Measurements from ENCODE around the gene AGTRAP. TPM values are rescaled to one million over a fixed set of nuclear protein-coding genes. Genes with fewer than 3 reads are reported as not detected.

Gene AGTRAP
- total and polyA plus RNA-seq, 4 donors: 37.0 to 266 (median 83.3) TPM

DNA sequence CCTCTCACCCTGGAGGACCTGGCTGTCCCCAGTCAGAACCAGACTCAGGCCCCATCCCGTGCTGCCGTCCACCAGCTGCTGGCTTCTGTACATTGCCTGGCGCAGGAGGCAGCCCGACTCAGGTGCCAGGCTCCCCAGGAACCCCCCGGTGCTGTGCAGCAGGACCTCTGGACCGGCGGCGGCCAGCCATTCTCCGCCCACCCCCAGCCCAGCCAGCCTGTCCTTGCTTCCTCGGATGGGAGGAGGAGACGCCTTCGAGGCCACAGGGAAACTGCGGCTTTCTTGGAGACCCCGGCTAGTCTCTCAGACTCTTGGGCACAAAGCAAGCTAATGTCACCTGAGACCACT, 30.5 kb downstream of the AGTRAP start:
- 80 to 94% methylated on average over 14 of the region's 14 CpGs for WGBS, 2 donors
- H3K27ac ChIP-seq (ENCODE audit: low read depth in 1 of 2, low read length in 1 of 2): no peak overlapping the region
- no peak overlapping the region for H3K4me3 ChIP-seq
- no peak for ATAC-seq (ENCODE audit: insufficient read depth, low FRiP score)
- no peaks in the 10 kb centered on the region for H3K36me3 ChIP-seq (ENCODE audit: control insufficient read depth in 4 of 4, insufficient read depth in 4 of 4, low read length in 4 of 4)
- DNase-seq: no peak
- H3K9ac ChIP-seq (ENCODE audit: insufficient read depth in 1 of 2, low read length in 2 of 2): no peak overlapping the region
- peaks cover 0 to 10% (median 0%) of the 10 kb centered on the region in 3 donors for H3K27me3 ChIP-seq (ENCODE audit: control insufficient read depth in 3 of 3, insufficient read depth in 3 of 3, low read length in 2 of 3)
- H3K4me1 ChIP-seq (ENCODE audit: control insufficient read depth in 5 of 5, insufficient read depth in 5 of 5, low read length in 5 of 5): peaks cover 0 to 6% (median 0%) of the 10 kb centered on the region in 5 donors
- H3K9me3 ChIP-seq (ENCODE audit: control insufficient read depth in 4 of 4, insufficient read depth in 3 of 4, low read length in 3 of 4): peaks cover 0 to 4% (median 0%) of the 10 kb centered on the region in 4 donors
- TF ChIP-seq CTCF (IDR thresholded peaks at IDR 0.05; ENCODE audit: control extremely low read depth, extremely low read depth): no peak

- Histone ChIP-seq H3K9me3 (ENCODE audit: control insufficient read depth in 4 of 4, insufficient read depth in 3 of 4, low read length in 3 of 4) (no peaks in the 10 kb centered on the region), H3K27ac (ENCODE audit: low read depth in 1 of 2, low read length in 1 of 2) (no peak overlapping the region), H3K4me3 (no peak overlapping the region), H3K36me3 (ENCODE audit: control insufficient read depth in 4 of 4, insufficient read depth in 4 of 4, low read length in 4 of 4) (no peaks in the 10 kb centered on the region), H3K9ac (ENCODE audit: insufficient read depth in 1 of 2, low read length in 2 of 2) (no peak overlapping the region), H3K4me1 (ENCODE audit: control insufficient read depth in 5 of 5, insufficient read depth in 5 of 5, low read length in 5 of 5) (peaks cover 0 to 3% (median 0%) of the 10 kb centered on the region in 5 donors), H3K27me3 (ENCODE audit: control insufficient read depth in 3 of 3, insufficient read depth in 3 of 3, low read length in 2 of 3) (no peaks in the 10 kb centered on the region)
- ATAC-seq (ENCODE audit: insufficient read depth, low FRiP score): no peak
- TF ChIP-seq CTCF (IDR thresholded peaks at IDR 0.05; ENCODE audit: control extremely low read depth, extremely low read depth): no peak
- peak; percentile 40 to 52 (median 50) for DNase-seq
- 70 to 73% methylated on average over 16 of the region's 16 CpGs for WGBS, 2 donors
Observed at GRCh38 chr1:11767922-11768704, 32.2 kb downstream of the AGTRAP start.

DNA sequence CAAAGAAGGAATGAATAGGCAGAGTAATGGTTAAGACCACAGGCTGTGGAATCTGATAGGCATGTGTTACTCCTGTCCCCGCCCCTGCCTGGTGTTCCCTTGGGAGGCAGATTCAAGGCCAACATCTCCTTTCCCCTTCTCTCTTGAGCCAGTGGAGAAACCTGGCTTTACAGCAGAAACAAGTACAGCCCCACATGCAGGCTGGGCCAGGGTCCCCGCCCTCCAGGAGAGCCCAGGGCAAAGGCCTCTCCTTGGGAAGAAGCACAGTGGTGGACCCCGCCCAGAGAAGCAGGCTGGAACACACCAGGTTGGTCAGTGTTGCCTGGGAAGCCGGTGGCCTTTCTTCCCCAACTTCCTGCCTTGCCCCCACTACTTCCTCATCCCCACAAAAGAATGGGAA, 32.9 kb downstream of the AGTRAP start:
- Histone ChIP-seq H3K4me1 (ENCODE audit: control insufficient read depth in 5 of 5, insufficient read depth in 5 of 5, low read length in 5 of 5) (peaks cover 0 to 3% (median 0%) of the 10 kb centered on the region in 5 donors), H3K9ac (ENCODE audit: insufficient read depth in 1 of 2, low read length in 2 of 2) (no peak overlapping the region), H3K4me3 (no peak overlapping the region), H3K9me3 (ENCODE audit: control insufficient read depth in 4 of 4, insufficient read depth in 3 of 4, low read length in 3 of 4) (no peaks in the 10 kb centered on the region), H3K27ac (ENCODE audit: low read depth in 1 of 2, low read length in 1 of 2) (no peak overlapping the region), H3K27me3 (ENCODE audit: control insufficient read depth in 3 of 3, insufficient read depth in 3 of 3, low read length in 2 of 3) (no peaks in the 10 kb centered on the region), H3K36me3 (ENCODE audit: control insufficient read depth in 4 of 4, insufficient read depth in 4 of 4, low read length in 4 of 4) (no peaks in the 10 kb centered on the region)
- WGBS, 2 donors: 62 to 63% methylated on average over 4 of the region's 4 CpGs
- no peak for ATAC-seq (ENCODE audit: insufficient read depth, low FRiP score)
- TF ChIP-seq CTCF (IDR thresholded peaks at IDR 0.05; ENCODE audit: control extremely low read depth, extremely low read depth): no peak
- DNase-seq: no peak

Data from lung (tissue), 12 donors.